Measurements from ENCODE around the gene NR2F2.

The NR2F2 gene

GRCh38 chr15:96330450-96331143 is at the start of gene NR2F2:
TSS of gene NR2F2 (plus strand) at chr15:96330700. CDS start at chr15:96332106, 1,406 bp downstream.
- Histone ChIP-seq H3K9ac (ENCODE audit: insufficient read length, low read depth) (peak within 1 kb of the TSS; percentile 57), H3K27me3 (ENCODE audit: insufficient read depth, insufficient read length) (peaks cover 92% of the 10 kb centered on the region), H3K36me3 (ENCODE audit: insufficient read depth, insufficient read length, low read length) (peaks cover 7% of the 10 kb centered on the region), H3K4me1 (ENCODE audit: insufficient read depth, insufficient read length) (peaks cover 5% of the 10 kb centered on the region), H3K4me3 (ENCODE audit: insufficient read length, low read depth) (peak within 1 kb of the TSS; percentile 50), H3K9me3 (ENCODE audit: insufficient read depth, low read length) (no peaks in the 10 kb centered on the region)
- DNase-seq (ENCODE audit: low read depth, low spot score) = peak; percentile 90
- TF ChIP-seq ZNF274 (IDR thresholded peaks at IDR 0.05; ENCODE audit: low read depth, low read length) (no peak), YY1 (IDR thresholded peaks at IDR 0.05; ENCODE audit: insufficient read depth, insufficient read length) (no peak)

- no peaks in the 10 kb centered on the region for H3K9me3 ChIP-seq (ENCODE audit: insufficient read depth, low read length)
- TF ChIP-seq YY1 (IDR thresholded peaks at IDR 0.05; ENCODE audit: insufficient read depth, insufficient read length) (no peak), ZNF274 (IDR thresholded peaks at IDR 0.05; ENCODE audit: low read depth, low read length) (no peak), SUZ12 (IDR thresholded peaks at IDR 0.05; ENCODE audit: extremely low read depth, insufficient read depth, insufficient read length) (no peak)
- H3K9ac ChIP-seq (ENCODE audit: insufficient read length, low read depth) = no peak overlapping the region
- DNase-seq (ENCODE audit: low read depth, low spot score) = no peak
- no peaks in the 10 kb centered on the region for H3K27me3 ChIP-seq (ENCODE audit: insufficient read depth, insufficient read length)
- no peaks in the 10 kb centered on the region for H3K36me3 ChIP-seq (ENCODE audit: insufficient read depth, insufficient read length, low read length)
- no peak overlapping the region for H3K4me3 ChIP-seq (ENCODE audit: insufficient read length, low read depth)
- peaks cover 3% of the 10 kb centered on the region for H3K4me1 ChIP-seq (ENCODE audit: insufficient read depth, insufficient read length)
Measured at GRCh38 chr15:96285305-96285704, 45.2 kb upstream of the NR2F2 start.

- no peak for DNase-seq (ENCODE audit: low read depth, low spot score)
- H3K4me1 ChIP-seq (ENCODE audit: insufficient read depth, insufficient read length) = peaks cover 3% of the 10 kb centered on the region
- TF ChIP-seq ZNF274 (IDR thresholded peaks at IDR 0.05; ENCODE audit: low read depth, low read length) (no peak), YY1 (IDR thresholded peaks at IDR 0.05; ENCODE audit: insufficient read depth, insufficient read length) (no peak)
- no peak overlapping the region for H3K4me3 ChIP-seq (ENCODE audit: insufficient read length, low read depth)
- H3K9me3 ChIP-seq (ENCODE audit: insufficient read depth, low read length) = no peaks in the 10 kb centered on the region
- no peaks in the 10 kb centered on the region for H3K36me3 ChIP-seq (ENCODE audit: insufficient read depth, insufficient read length, low read length)
- no peak overlapping the region for H3K9ac ChIP-seq (ENCODE audit: insufficient read length, low read depth)
- H3K27me3 ChIP-seq (ENCODE audit: insufficient read depth, insufficient read length) = no peaks in the 10 kb centered on the region
Measured at GRCh38 chr15:96285729-96286254, 44.7 kb upstream of the NR2F2 start.

GRCh38 chr15:96290679-96291078 is 39.8 kb upstream of the NR2F2 start:
- no peak for TF ChIP-seq ZNF274 (IDR thresholded peaks at IDR 0.05; ENCODE audit: low read depth, low read length)
- peaks cover 2% of the 10 kb centered on the region for H3K4me1 ChIP-seq (ENCODE audit: insufficient read depth, insufficient read length)
- no peaks in the 10 kb centered on the region for H3K27me3 ChIP-seq (ENCODE audit: insufficient read depth, insufficient read length)
- DNase-seq (ENCODE audit: low read depth, low spot score) = no peak
- no peaks in the 10 kb centered on the region for H3K36me3 ChIP-seq (ENCODE audit: insufficient read depth, insufficient read length, low read length)
- H3K9ac ChIP-seq (ENCODE audit: insufficient read length, low read depth) = no peak overlapping the region
- no peak overlapping the region for H3K4me3 ChIP-seq (ENCODE audit: insufficient read length, low read depth)
- H3K9me3 ChIP-seq (ENCODE audit: insufficient read depth, low read length) = no peaks in the 10 kb centered on the region

- no peak overlapping the region for H3K4me3 ChIP-seq (ENCODE audit: insufficient read length, low read depth)
- no peaks in the 10 kb centered on the region for H3K36me3 ChIP-seq (ENCODE audit: insufficient read depth, insufficient read length, low read length)
- H3K9ac ChIP-seq (ENCODE audit: insufficient read length, low read depth) = no peak overlapping the region
- TF ChIP-seq ZNF274 (IDR thresholded peaks at IDR 0.05; ENCODE audit: low read depth, low read length) (no peak), SUZ12 (IDR thresholded peaks at IDR 0.05; ENCODE audit: extremely low read depth, insufficient read depth, insufficient read length) (no peak), YY1 (IDR thresholded peaks at IDR 0.05; ENCODE audit: insufficient read depth, insufficient read length) (no peak)
- no peaks in the 10 kb centered on the region for H3K27me3 ChIP-seq (ENCODE audit: insufficient read depth, insufficient read length)
- H3K4me1 ChIP-seq (ENCODE audit: insufficient read depth, insufficient read length) = no peaks in the 10 kb centered on the region
- DNase-seq (ENCODE audit: low read depth, low spot score) = no peak
- H3K9me3 ChIP-seq (ENCODE audit: insufficient read depth, low read length) = 0 out of 2 replicates have a peak, but pooled peaks cover 2% of the 10 kb centered on the region
Measured at GRCh38 chr15:96292635-96293034, 37.9 kb upstream of the NR2F2 start.

GRCh38 chr15:96293441-96293840 is 37.1 kb upstream of the NR2F2 start:
- no peak overlapping the region for H3K4me3 ChIP-seq (ENCODE audit: insufficient read length, low read depth)
- H3K9ac ChIP-seq (ENCODE audit: insufficient read length, low read depth) = no peak overlapping the region
- TF ChIP-seq ZNF274 (IDR thresholded peaks at IDR 0.05; ENCODE audit: low read depth, low read length) = no peak
- TF ChIP-seq YY1 (IDR thresholded peaks at IDR 0.05; ENCODE audit: insufficient read depth, insufficient read length) = no peak
- TF ChIP-seq SUZ12 (IDR thresholded peaks at IDR 0.05; ENCODE audit: extremely low read depth, insufficient read depth, insufficient read length) = no peak
- H3K36me3 ChIP-seq (ENCODE audit: insufficient read depth, insufficient read length, low read length) = no peaks in the 10 kb centered on the region
- no peaks in the 10 kb centered on the region for H3K27me3 ChIP-seq (ENCODE audit: insufficient read depth, insufficient read length)
- no peak for DNase-seq (ENCODE audit: low read depth, low spot score)
- no peaks in the 10 kb centered on the region for H3K4me1 ChIP-seq (ENCODE audit: insufficient read depth, insufficient read length)
- peaks cover 10% of the 10 kb centered on the region for H3K9me3 ChIP-seq (ENCODE audit: insufficient read depth, low read length)

GRCh38 chr15:96294766-96295165 is 35.7 kb upstream of the NR2F2 start:
- DNase-seq (ENCODE audit: low read depth, low spot score) = no peak
- H3K4me3 ChIP-seq (ENCODE audit: insufficient read length, low read depth) = no peak overlapping the region
- H3K9me3 ChIP-seq (ENCODE audit: insufficient read depth, low read length) = peaks cover 14% of the 10 kb centered on the region
- no peaks in the 10 kb centered on the region for H3K27me3 ChIP-seq (ENCODE audit: insufficient read depth, insufficient read length)
- no peaks in the 10 kb centered on the region for H3K36me3 ChIP-seq (ENCODE audit: insufficient read depth, insufficient read length, low read length)
- no peaks in the 10 kb centered on the region for H3K4me1 ChIP-seq (ENCODE audit: insufficient read depth, insufficient read length)
- no peak overlapping the region for H3K9ac ChIP-seq (ENCODE audit: insufficient read length, low read depth)
- TF ChIP-seq SUZ12 (IDR thresholded peaks at IDR 0.05; ENCODE audit: extremely low read depth, insufficient read depth, insufficient read length) = no peak
- TF ChIP-seq ZNF274 (IDR thresholded peaks at IDR 0.05; ENCODE audit: low read depth, low read length) = no peak
- TF ChIP-seq YY1 (IDR thresholded peaks at IDR 0.05; ENCODE audit: insufficient read depth, insufficient read length) = no peak
